Non-pigmented ciliary epithelial cell (primary cell): ENCODE results near the gene NEDD4.
"Not testable (repeated sequence)": the region's sequence is repeated elsewhere in the genome, so short reads cannot be mapped to it uniquely, and the experiment has no call there.

ENCODE experiments used
- DNase-seq: peaks from one replicate; pipeline ENCODE4 v3.0.0-alpha.2; 2010; ENCODE audit warnings: low read depth

The NEDD4 gene

DNA sequence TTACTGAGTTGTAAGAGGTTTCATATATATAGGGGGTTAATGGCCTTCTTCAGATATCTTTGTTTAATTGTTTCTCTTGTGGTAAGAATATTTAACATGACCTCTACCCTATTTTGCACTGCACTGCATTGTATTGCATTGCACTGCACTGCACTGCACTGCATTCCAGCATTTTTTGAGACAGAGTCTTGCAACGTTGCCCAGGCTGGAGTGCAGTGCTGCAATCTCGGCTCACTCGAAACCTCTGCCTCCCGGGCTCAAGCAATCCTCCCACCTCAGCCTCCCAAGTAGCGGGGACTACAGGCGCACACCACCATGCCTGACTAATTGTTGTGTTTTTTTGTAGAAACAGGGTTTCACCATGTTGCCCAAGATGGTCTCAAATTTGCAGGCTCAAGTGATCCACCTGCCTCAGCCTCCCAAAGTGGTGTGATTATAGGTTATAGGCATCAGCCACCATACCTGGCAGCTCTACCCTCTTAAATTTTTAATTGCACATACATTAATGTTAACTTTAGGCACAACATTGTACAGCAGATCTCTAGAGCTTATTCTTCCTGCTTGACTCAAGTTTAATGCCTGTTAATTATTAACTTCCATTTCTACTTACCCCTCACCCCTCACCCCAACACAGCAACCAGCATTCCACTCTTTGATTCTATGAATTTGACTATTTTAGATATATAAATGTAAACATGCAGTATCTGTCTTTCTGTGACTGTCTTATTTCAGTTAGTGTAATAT, 38.4 kb downstream of the NEDD4 start:
- no peak for DNase-seq

GRCh38 chr15:55952501-55953274, 40.7 kb downstream of the NEDD4 start:
- not testable (repeated sequence) for DNase-seq

GRCh38 chr15:55944606-55945005, 48.8 kb downstream of the NEDD4 start:
- DNase-seq, result not testable (repeated sequence)

DNA sequence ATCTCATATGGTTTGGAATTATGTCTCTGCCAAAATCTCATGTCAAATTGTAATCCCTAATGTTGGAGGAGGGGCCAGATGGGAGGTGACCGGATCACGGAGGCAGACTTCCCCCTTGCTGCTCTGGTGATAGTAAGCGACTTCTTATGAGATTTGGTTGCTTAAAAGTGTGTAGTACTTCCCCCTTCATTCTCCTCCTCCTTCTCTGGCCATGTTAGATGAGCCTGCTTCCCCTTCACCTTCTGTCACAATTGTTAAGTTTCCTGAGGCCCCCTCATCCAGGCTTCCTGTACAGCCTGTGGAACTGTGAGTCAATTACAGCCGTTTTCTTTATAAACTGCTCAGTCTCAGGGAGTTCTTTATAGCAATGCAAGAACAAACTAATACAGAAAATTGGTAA, 51.1 kb downstream of the NEDD4 start:
- no peak for DNase-seq

DNA sequence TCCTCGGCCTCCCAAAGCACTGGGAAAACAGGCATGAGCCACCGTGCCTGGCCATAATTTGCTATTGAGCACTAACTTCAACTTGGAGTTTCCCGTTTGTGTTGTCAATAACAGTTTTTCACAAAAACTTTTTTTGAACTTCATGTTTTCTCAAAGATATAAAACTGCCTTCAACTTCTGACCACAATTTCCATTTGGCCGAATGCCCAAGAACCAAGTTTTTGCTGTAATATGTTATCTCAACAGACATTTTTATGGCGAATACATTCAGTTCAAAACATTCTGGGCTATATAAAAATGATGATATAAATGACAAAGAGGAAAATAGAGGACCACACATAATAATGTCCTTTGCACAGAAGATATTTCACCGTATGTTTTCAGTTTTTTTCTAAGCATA, 56.4 kb downstream of the NEDD4 start:
- no peak for DNase-seq

GRCh38 chr15:55928955-55929354, 64.5 kb downstream of the NEDD4 start:
- no peak for DNase-seq

GRCh38 chr15:55921744-55922143, 71.7 kb downstream of the NEDD4 start:
- DNase-seq, result no peak

GRCh38 chr15:55917881-55918296, 75.5 kb downstream of the NEDD4 start:
- peak; percentile 79 for DNase-seq

DNA sequence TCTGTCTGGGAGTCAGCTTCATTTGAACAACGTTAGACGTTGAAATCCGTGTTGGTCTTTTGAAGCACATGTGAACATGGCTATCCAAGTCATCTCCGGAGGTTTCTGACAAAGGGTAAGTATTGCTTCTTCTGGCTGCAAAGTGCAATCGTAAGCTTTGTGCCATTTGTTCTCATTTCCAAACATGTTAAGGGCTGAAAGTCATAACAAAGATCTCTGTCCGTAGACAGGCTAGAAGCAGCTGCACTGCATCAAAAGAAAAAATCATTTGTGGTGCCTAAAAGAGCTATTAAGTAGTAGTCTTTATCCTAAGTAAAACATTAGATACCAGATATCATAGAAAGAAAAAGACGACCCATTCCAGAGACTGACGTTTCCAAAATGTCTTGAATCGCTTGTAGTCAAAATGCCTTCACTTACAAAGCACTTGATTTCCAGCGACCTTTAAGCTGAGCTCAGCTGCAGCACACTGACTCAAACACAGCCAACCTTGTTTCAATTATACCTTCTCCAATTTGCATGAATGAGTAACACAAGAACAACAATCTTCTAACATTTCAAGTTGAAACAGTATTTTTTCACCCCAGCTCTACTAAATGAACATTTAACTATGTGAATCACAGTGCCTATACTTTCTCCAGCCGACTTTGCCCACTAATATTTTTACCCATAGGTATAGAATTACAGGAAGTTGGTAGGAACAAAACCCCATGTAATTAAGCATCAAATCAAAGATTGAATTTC, 76.6 kb downstream of the NEDD4 start:
- no peak for DNase-seq

GRCh38 chr15:55915876-55916567, 77.4 kb downstream of the NEDD4 start:
- DNase-seq, result no peak

GRCh38 chr15:55915221-55915620, 78.2 kb downstream of the NEDD4 start:
- no peak for DNase-seq

DNA sequence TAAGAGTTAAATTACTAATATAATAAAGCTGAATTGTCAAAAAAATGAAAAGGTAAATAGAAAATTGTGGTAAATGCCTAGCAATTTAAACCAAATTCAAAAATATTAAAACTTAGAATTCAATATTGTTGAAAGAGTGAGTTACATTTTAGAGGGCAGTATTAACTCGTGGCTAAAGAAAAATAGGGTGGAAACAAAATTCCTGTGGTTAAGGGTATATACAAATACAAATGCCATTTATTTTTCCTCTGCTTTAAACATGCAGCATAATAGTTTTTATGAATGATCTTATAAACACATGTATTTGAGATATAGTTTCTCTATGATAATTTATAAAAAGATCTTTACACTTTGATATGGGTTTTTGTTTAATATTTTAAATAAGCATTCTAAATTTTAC, 79.0 kb downstream of the NEDD4 start:
- DNase-seq, result no peak

DNA sequence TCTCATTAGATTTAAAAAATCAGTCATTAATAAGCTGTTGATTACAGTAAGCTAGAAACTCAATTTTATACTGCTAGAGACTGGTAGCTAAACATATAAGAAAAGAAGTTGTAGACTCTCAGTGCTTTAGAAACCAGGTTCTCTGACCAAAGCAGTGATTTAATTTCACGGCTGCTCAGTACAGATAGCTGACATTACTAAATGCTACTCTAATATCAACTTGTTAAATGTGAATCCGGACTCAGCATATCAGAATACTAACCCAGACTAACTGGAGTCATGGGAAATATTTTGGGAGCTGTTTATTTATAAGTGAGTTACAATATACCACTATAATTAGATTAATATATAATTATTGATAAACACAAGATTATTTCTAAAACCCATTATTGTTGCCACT, 80.4 kb downstream of the NEDD4 start:
- no peak for DNase-seq

DNA sequence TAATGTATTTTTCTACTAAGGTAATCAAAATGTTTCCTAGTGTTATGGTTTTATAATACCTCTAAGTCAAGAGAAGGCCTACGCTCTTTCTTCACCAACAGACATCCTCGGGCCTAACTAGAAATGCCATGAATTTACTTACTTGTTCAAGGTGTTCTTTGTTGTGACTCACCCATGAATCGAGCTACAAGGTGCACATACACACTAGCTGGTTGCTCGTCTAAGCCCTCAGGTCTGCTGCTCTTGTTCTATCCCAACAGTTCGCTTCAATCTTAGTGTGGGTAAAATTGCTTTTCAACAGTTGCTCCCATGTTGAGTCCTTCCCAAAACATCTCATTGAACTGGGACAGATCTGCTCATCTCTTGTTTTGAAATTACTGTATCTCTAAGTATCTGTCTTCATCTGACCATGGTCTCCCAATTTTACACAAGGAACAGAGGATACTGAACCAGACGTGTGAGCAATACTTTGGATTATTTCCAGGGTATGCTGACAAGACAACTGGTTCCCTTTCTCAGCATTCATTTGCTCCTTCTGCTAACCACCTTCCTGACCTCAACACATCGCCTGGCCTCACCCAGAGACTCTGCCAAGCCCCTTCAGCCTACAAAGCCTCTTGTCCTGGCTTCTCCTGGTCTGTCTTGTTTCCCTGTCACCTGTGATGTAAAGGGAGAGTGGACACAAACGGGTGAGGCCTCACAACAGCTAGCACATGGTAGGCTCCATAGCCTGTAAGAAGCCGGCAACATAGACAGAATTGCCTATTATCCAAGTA, 84.2 kb downstream of the NEDD4 start:
- DNase-seq, result no peak

- peak; percentile 96 for DNase-seq
Measured at GRCh38 chr15:55907797-55908196, 85.6 kb downstream of the NEDD4 start.

- DNase-seq, result no peak
Measured at GRCh38 chr15:55902981-55903380, 90.4 kb downstream of the NEDD4 start.

GRCh38 chr15:55900019-55900418, 93.4 kb downstream of the NEDD4 start:
- no peak for DNase-seq

DNA sequence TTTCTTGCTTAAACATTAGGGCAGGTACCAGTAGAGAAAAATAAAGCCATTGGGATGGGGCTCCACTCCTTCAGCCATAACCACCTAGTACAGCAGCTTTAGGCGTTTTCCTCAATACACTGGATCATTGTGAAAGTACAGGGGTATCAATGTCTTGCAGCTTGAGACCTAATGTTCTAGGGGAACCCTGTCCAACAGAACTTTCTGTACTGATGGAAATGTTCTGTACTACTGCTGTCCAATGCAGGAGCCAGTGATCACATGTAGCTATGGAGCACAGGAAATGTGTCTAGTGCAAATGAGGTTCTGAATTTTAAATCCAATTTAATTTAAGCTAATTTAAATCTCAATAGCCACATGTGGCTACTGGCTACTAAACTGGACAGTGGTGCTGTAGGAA, 93.9 kb downstream of the NEDD4 start:
- no peak for DNase-seq

DNA sequence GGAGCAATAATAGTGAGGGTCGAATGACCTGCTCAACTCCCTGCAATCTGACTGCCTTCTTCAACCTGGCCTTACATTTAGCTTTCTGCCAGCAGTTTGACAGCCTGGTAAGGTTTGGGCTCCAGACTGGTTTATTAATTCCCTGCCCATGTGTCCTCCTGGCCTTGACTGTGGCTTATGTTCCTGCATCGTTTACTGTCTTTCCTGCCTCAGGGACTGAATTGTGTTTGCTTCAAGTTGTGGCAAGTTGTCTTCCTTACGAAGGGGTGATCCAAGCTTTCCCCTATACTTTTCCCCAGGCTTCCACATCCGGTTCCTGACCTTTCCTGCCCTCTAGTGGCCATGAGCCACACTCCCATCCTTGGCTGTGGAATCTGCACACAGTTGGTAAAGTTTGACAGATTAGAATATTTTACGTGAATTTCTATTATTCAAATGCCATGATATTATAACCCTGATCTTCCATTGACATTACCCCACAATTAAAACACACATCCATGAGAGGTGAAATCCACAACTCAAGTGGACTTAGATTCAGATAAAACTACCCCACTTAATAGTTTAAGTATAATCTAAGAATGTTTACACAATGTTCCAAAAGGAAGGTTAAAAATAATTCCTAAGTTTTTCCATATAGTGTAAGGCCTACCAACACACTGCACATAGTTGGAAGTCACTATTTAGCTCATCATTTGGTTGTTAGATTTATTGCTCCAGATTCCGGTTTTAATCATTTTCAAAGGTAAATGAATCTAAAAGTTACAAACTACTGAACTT, 95.7 kb downstream of the NEDD4 start:
- no peak for DNase-seq

GRCh38 chr15:55894399-55894965, 98.9 kb downstream of the NEDD4 start:
- no peak for DNase-seq
